Peyer's patch (tissue), 4 donors: ENCODE results near the gene MAML1.

Source experiments
- POLR2A ChIP-seq, 2 donors: fragments of 450-650 bp; IDR thresholded peaks; one replicate each; pipeline ENCODE4 v1.5.1; 2017; ENCODE audit warnings: antibody characterized with exemption in 2 of 2, mild to moderate bottlenecking in 2 of 2, moderate library complexity in 2 of 2
- TF ChIP-seq, protein P1 (sequence below), 6 experiments: fragments of 450-650 bp in 4 of 6; fragments of 200-600 bp in 2 of 6; sonication (generic) in 1 of 6; IDR thresholded peaks; one replicate each; pipeline ENCODE4 v1.5.1; 2017 to 2019; ENCODE audit warnings: antibody characterized with exemption in 6 of 6, mild to moderate bottlenecking in 3 of 6, moderate library complexity in 1 of 6

DNA sequence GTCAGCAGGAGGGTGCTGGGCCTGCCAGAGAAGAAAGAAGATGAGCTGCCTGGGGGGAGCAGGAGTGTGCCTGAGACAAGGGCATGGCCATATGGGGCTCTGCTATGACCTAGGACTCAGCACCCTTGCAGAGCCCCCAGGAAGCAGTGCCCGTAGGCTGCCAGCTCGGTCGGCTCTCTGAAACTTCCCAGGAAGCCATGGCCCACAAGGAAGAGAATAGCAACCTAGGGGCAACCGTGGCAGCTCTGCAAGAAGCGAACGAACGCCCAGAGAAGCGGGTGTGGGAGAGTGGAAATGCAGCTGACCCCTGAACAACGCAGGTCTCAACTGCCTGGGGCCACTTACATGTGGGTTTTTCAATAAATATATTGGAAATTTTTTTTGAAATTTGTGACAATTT is 50.5 kb downstream of the MAML1 start:
- TF ChIP-seq, protein P1, sequence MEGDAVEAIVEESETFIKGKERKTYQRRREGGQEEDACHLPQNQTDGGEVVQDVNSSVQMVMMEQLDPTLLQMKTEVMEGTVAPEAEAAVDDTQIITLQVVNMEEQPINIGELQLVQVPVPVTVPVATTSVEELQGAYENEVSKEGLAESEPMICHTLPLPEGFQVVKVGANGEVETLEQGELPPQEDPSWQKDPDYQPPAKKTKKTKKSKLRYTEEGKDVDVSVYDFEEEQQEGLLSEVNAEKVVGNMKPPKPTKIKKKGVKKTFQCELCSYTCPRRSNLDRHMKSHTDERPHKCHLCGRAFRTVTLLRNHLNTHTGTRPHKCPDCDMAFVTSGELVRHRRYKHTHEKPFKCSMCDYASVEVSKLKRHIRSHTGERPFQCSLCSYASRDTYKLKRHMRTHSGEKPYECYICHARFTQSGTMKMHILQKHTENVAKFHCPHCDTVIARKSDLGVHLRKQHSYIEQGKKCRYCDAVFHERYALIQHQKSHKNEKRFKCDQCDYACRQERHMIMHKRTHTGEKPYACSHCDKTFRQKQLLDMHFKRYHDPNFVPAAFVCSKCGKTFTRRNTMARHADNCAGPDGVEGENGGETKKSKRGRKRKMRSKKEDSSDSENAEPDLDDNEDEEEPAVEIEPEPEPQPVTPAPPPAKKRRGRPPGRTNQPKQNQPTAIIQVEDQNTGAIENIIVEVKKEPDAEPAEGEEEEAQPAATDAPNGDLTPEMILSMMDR (IDR thresholded peaks at IDR 0.05) = no peak
- no peak for TF ChIP-seq POLR2A (IDR thresholded peaks at IDR 0.05)
